Measurements from ENCODE around the gene CNST.
"Not testable (repeated sequence)": the region's sequence is repeated elsewhere in the genome, so short reads cannot be mapped to it uniquely, and the experiment has no call there.

The CNST gene

GRCh38 chr1:246709196-246709595, 142.9 kb downstream of the CNST start:
- no peak for DNase-seq (ENCODE audit: low read depth in 2 of 2)

GRCh38 chr1:246709835-246710234, 143.6 kb downstream of the CNST start:
- no peak for DNase-seq (ENCODE audit: low read depth in 2 of 2)

GRCh38 chr1:246711548-246712003, 145.3 kb downstream of the CNST start:
- no peak for DNase-seq (ENCODE audit: low read depth in 2 of 2)

GRCh38 chr1:246712428-246712827, 146.2 kb downstream of the CNST start:
- DNase-seq (ENCODE audit: low read depth in 2 of 2) = not testable (repeated sequence)
